Keratinocyte (primary cell): ENCODE measurements around the gene FAM20C. TPM values are rescaled to one million over a fixed set of nuclear protein-coding genes. Genes with fewer than 3 reads are reported as not detected.

Source experiments
- DNase-seq: peaks from one replicate; pipeline ENCODE4 v3.0.0-alpha.2; 2011; ENCODE audit warnings: low read depth, missing footprints, low spot score
- FAIRE-seq: peaks from 2 replicates; lab custom pipeline; 2011; peaks lifted over from hg19 to GRCh38; lab: Jason Lieb, UNC
- H2AFZ ChIP-seq: 2 replicates; pipeline ENCODE4 v1.6.0; 2012; ENCODE audit warnings: low read length, control low read depth, inconsistent platforms; ENCODE audit not compliant: control insufficient read depth
- H3K27ac ChIP-seq: 2 replicates; pipeline ENCODE4 v1.5.1; 2011; ENCODE audit warnings: low read length; ENCODE audit not compliant: control insufficient read depth, insufficient read depth
- H3K27me3 ChIP-seq: 3 replicates; pipeline ENCODE4 v1.6.0; 2011; ENCODE audit warnings: low read length; ENCODE audit not compliant: control insufficient read depth, insufficient read depth; ENCODE audit errors: extremely low read depth
- H3K36me3 ChIP-seq, 2 experiments: 2 replicates in 1 of 2; 3 replicates in 1 of 2; pipeline ENCODE4 v1.5.1; 2011; ENCODE audit warnings: low read length in 2 of 2, mild to moderate bottlenecking in 1 of 2; ENCODE audit not compliant: control insufficient read depth in 2 of 2, insufficient read depth in 2 of 2; ENCODE audit errors: extremely low read depth in 1 of 2
- H3K4me1 ChIP-seq: 3 replicates; pipeline ENCODE4 v1.5.1; 2011; ENCODE audit warnings: low read length; ENCODE audit not compliant: control insufficient read depth, insufficient read depth; ENCODE audit errors: extremely low read depth
- H3K4me2 ChIP-seq: 3 replicates; pipeline ENCODE4 v1.6.0; 2011; ENCODE audit warnings: low read depth, low read length; ENCODE audit not compliant: control insufficient read depth, insufficient read depth; ENCODE audit errors: extremely low read depth
- H3K4me3 ChIP-seq, 3 experiments: fragments of 200-600 bp in 1 of 3; sonication (generic) in 1 of 3; 2 replicates in 2 of 3; 3 replicates in 1 of 3; pipeline ENCODE4 v1.5.1; 2011 to 2016; ENCODE audit warnings: low read length in 3 of 3, mild to moderate bottlenecking in 3 of 3, control low read depth in 2 of 3, inconsistent platforms in 1 of 3, low read depth in 1 of 3, mixed read lengths in 1 of 3, mixed run types in 1 of 3, moderate library complexity in 1 of 3; ENCODE audit not compliant: control insufficient read depth in 2 of 3, insufficient read depth in 2 of 3; ENCODE audit errors: extremely low read depth in 1 of 3
- H3K79me2 ChIP-seq: 2 replicates; pipeline ENCODE4 v1.6.0; 2012; ENCODE audit warnings: low read length; ENCODE audit not compliant: control insufficient read depth, insufficient read depth
- H3K9ac ChIP-seq: 3 replicates; pipeline ENCODE4 v1.6.0; 2011; ENCODE audit warnings: low read length; ENCODE audit not compliant: control insufficient read depth, insufficient read depth; ENCODE audit errors: extremely low read depth
- H3K9me1 ChIP-seq: 3 replicates; pipeline ENCODE4 v1.6.0; 2011; ENCODE audit warnings: low read length; ENCODE audit not compliant: control insufficient read depth, insufficient read depth; ENCODE audit errors: extremely low read depth
- H3K9me3 ChIP-seq: 2 replicates; pipeline ENCODE4 v1.5.1; 2012; ENCODE audit warnings: low read depth, low read length; ENCODE audit not compliant: control insufficient read depth
- H4K20me1 ChIP-seq: 3 replicates; pipeline ENCODE4 v1.6.0; 2011; ENCODE audit warnings: low read length; ENCODE audit not compliant: control insufficient read depth, insufficient read depth; ENCODE audit errors: extremely low read depth
- CTCF ChIP-seq, 3 experiments: IDR thresholded peaks in 1 of 3; conservative IDR thresholded peaks in 1 of 3; optimal IDR thresholded peaks in 1 of 3; 2 replicates in 2 of 3; 3 replicates in 1 of 3; pipeline versions ENCODE3 to v1.5.1; 2011; ENCODE audit warnings: low read length in 3 of 3, mild to moderate bottlenecking in 3 of 3, moderate library complexity in 2 of 3, control low read depth in 1 of 3, inconsistent platforms in 1 of 3; ENCODE audit not compliant: insufficient read depth in 2 of 3; ENCODE audit errors: extremely low read depth in 1 of 3
- EZH2 ChIP-seq: IDR thresholded peaks from one replicate; pipeline ENCODE4 v1.6.1; 2012; ENCODE audit warnings: inconsistent platforms, mild to moderate bottlenecking, low read length, moderate library complexity
- dilution Hi-C: fragments of 300-500 bp; cut with MboI; formaldehyde crosslinking; loops from one replicate; pipeline ENCODE4 v1.7.0; 2020; ENCODE audit warnings: low sequenced_read_pairs; ENCODE audit not compliant: extremely low pct_ligation_motif_present
- polyA plus RNA-seq, 5 experiments: library from polyadenylated mRNA; depleted of rRNA in 3 of 5; stranded (reverse) in 3 of 5; stranded (forward) in 1 of 5; unstranded in 1 of 5; fragments of >200 nt; gene quantifications; 1 replicate in 1 of 5; 2 replicates in 3 of 5; 3 replicates in 1 of 5; pipeline versions ENCODE4 v1.2.1 to v1.2.3, GENCODE V29; 2011 to 2012; ENCODE audit warnings: missing spikeins in 2 of 5, low read depth in 1 of 5, low replicate concordance in 1 of 5

The FAM20C gene
- polyA plus RNA-seq, 1 donor (not counting 4 experiments of a cell fraction or from before 2014, with no cell fraction given): 3.8 TPM

GRCh38 chr7:299628-300027 lies 107.3 kb downstream of the FAM20C start:
- H3K9ac ChIP-seq: no peak overlapping the region
- no peak for FAIRE-seq
- no peak overlapping the region for H3K4me2 ChIP-seq
- H3K27ac ChIP-seq: no peak overlapping the region
- no peak for DNase-seq
- dilution Hi-C loops: no loop called here
- H3K4me1 ChIP-seq: no peaks in the 10 kb centered on the region
- TF ChIP-seq CTCF (optimal IDR thresholded peaks at IDR 0.05 in 1 of 3, IDR thresholded peaks at IDR 0.05 in 1 of 3, conservative IDR thresholded peaks at IDR 0.05 in 1 of 3; ENCODE audit: extremely low read depth in 1 of 3, insufficient read depth in 2 of 3, low read length in 3 of 3) (no peak), EZH2 (no peak)
- no peak overlapping the region for H2AFZ ChIP-seq
- no peaks in the 10 kb centered on the region for H3K36me3 ChIP-seq
- H3K79me2 ChIP-seq: no peaks in the 10 kb centered on the region
- no peak overlapping the region for H3K4me3 ChIP-seq
- no peaks in the 10 kb centered on the region for H3K27me3 ChIP-seq
- H3K9me3 ChIP-seq: peaks cover under 1% of the 10 kb centered on the region
- no peaks in the 10 kb centered on the region for H4K20me1 ChIP-seq
- no peaks in the 10 kb centered on the region for H3K9me1 ChIP-seq

- no peak for FAIRE-seq
Measured at GRCh38 chr7:300048-300447, 107.7 kb downstream of the FAM20C start.

More at GRCh38 chr7:300048-300447, 107.7 kb downstream of the FAM20C start:
- H3K9me1 ChIP-seq: no peaks in the 10 kb centered on the region
- H3K9ac ChIP-seq: no peak overlapping the region
- H4K20me1 ChIP-seq: no peaks in the 10 kb centered on the region
- dilution Hi-C loops: no loop called here
- no peaks in the 10 kb centered on the region for H3K4me1 ChIP-seq
- H3K9me3 ChIP-seq: peaks cover 3% of the 10 kb centered on the region
- no peaks in the 10 kb centered on the region for H3K79me2 ChIP-seq
- no peaks in the 10 kb centered on the region for H3K27me3 ChIP-seq
- TF ChIP-seq EZH2 (no peak), CTCF (optimal IDR thresholded peaks at IDR 0.05 in 1 of 3, IDR thresholded peaks at IDR 0.05 in 1 of 3, conservative IDR thresholded peaks at IDR 0.05 in 1 of 3; ENCODE audit: extremely low read depth in 1 of 3, insufficient read depth in 2 of 3, low read length in 3 of 3) (no peak)
- H3K4me2 ChIP-seq: no peak overlapping the region
- H3K36me3 ChIP-seq: no peaks in the 10 kb centered on the region
- H3K4me3 ChIP-seq: no peak overlapping the region
- H3K27ac ChIP-seq: no peak overlapping the region
- no peak for DNase-seq
- no peak overlapping the region for H2AFZ ChIP-seq
